B cell (primary cell): ENCODE results near the gene TIMM50. TPM values are rescaled to one million over a fixed set of nuclear protein-coding genes. Genes with fewer than 3 reads are reported as not detected.

Experiments
- ATAC-seq: fragments of 200-7000 bp; cut with Tn5 transposase; one replicate; pipeline ENCODE4 v1.10.0; 2021; ENCODE audit warnings: low read depth, mild to moderate bottlenecking, moderate number of reproducible peaks, moderate library complexity
- CTCF ChIA-PET: fragments of 350-600 bp; sonication (Branson Sonifier 250); formaldehyde crosslinking; loops from one replicate; lab custom pipeline; 2021; ENCODE audit warnings: antibody characterized with exemption, inconsistent platforms; lab: Charles Lee
- POLR2A ChIA-PET: fragments of 350-600 bp; sonication (Branson Sonifier 250); formaldehyde crosslinking; loops from one replicate; lab custom pipeline; 2021; ENCODE audit warnings: antibody characterized with exemption; lab: Charles Lee
- DNase-seq: peaks from one replicate; pipeline ENCODE4 v3.0.0; 2013
- H2AFZ ChIP-seq: 2 replicates; pipeline ENCODE4 v1.6.1; 2012; ENCODE audit warnings: mild to moderate bottlenecking, low read depth, low read length; ENCODE audit not compliant: insufficient read depth, poor library complexity, severe bottlenecking
- H3K27ac ChIP-seq, 2 donors: 1 replicate in 1 of 2; 2 replicates in 1 of 2; pipeline ENCODE4 v1.5.1; 2012 to 2013; ENCODE audit warnings: low read length in 2 of 2, mild to moderate bottlenecking in 2 of 2, moderate library complexity in 1 of 2
- H3K27me3 ChIP-seq, 4 experiments: fragments of 200-600 bp in 1 of 4; sonication (generic) in 1 of 4; replicated peaks in 1 of 4; 1 replicate in 2 of 4; 2 replicates in 2 of 4; pipeline versions ENCODE4 v1.6.1 to v1.7.0; 2013 to 2016; ENCODE audit warnings: low read length in 3 of 4, mild to moderate bottlenecking in 2 of 4, mixed read lengths in 1 of 4, moderate library complexity in 1 of 4; ENCODE audit not compliant: insufficient read depth in 4 of 4, control insufficient read depth in 3 of 4; ENCODE audit errors: control extremely low read depth in 1 of 4
- H3K36me3 ChIP-seq, 2 experiments: replicated peaks in 1 of 2; 1 replicate in 1 of 2; 2 replicates in 1 of 2; pipeline versions ENCODE4 v1.6.1 to v1.7.1; 2013; ENCODE audit warnings: low read length in 1 of 2; ENCODE audit not compliant: insufficient read depth in 2 of 2, control insufficient read depth in 1 of 2; ENCODE audit errors: control extremely low read depth in 1 of 2, extremely low read depth in 1 of 2
- H3K4me1 ChIP-seq, 2 donors: fragments of 200-600 bp in 1 of 2; sonication (generic) in 1 of 2; 1 replicate in 1 of 2; 2 replicates in 1 of 2; pipeline versions ENCODE4 v1.5.1 to v1.6.1; 2013 to 2017; ENCODE audit warnings: low read length in 2 of 2; ENCODE audit not compliant: control insufficient read depth in 2 of 2, insufficient read depth in 2 of 2
- H3K4me2 ChIP-seq: replicated peaks from 2 replicates; pipeline ENCODE3; 2012; ENCODE audit warnings: mild to moderate bottlenecking, low read depth, low read length; ENCODE audit not compliant: poor library complexity, severe bottlenecking
- H3K4me3 ChIP-seq, 5 experiments: fragments of 200-600 bp in 1 of 5; sonication (generic) in 1 of 5; 1 replicate in 3 of 5; 2 replicates in 2 of 5; pipeline versions ENCODE4 v1.5.1 to v1.7.0; 2011 to 2016; ENCODE audit warnings: low read length in 4 of 5, mild to moderate bottlenecking in 4 of 5, low read depth in 2 of 5, control low read depth in 1 of 5, moderate library complexity in 1 of 5; ENCODE audit not compliant: insufficient read depth in 1 of 5; ENCODE audit errors: control extremely low read depth in 1 of 5, extremely low read depth in 1 of 5
- H3K79me2 ChIP-seq: fragments of 200-600 bp; sonication (generic); one replicate; pipeline ENCODE4 v1.6.0; 2016; ENCODE audit warnings: low read length; ENCODE audit not compliant: control insufficient read depth, insufficient read depth
- H3K9ac ChIP-seq: fragments of 200-600 bp; sonication (generic); 2 replicates; pipeline ENCODE4 v1.6.1; 2017; ENCODE audit warnings: mild to moderate bottlenecking, low read length, moderate library complexity
- H3K9me3 ChIP-seq, 3 donors: one replicate each; pipeline versions ENCODE4 v1.6.1 to v1.7.1; 2013; ENCODE audit warnings: low read length in 2 of 3; ENCODE audit not compliant: control insufficient read depth in 2 of 3, insufficient read depth in 1 of 3; ENCODE audit errors: control extremely low read depth in 1 of 3
- H4K20me1 ChIP-seq: 2 replicates; pipeline ENCODE4 v1.6.0; 2012; ENCODE audit warnings: mild to moderate bottlenecking, low read length; ENCODE audit not compliant: insufficient read depth, control insufficient read depth, poor library complexity, severe bottlenecking
- H3K27ac Mint-ChIP-seq: one replicate; pipeline ENCODE4 v1.8.0; 2021; ENCODE audit warnings: mixed read lengths
- H3K27me3 Mint-ChIP-seq: one replicate; pipeline ENCODE4 v1.8.0; 2021; ENCODE audit warnings: mixed read lengths
- H3K4me1 Mint-ChIP-seq: one replicate; pipeline ENCODE4 v1.8.0; 2021; ENCODE audit warnings: mixed read lengths
- H3K4me3 Mint-ChIP-seq: one replicate; pipeline ENCODE4 v1.8.0; 2021; ENCODE audit warnings: mixed read lengths
- H3K9me3 Mint-ChIP-seq: one replicate; pipeline ENCODE4 v1.8.0; 2022; ENCODE audit warnings: mixed read lengths; ENCODE audit not compliant: insufficient read depth
- CTCF ChIP-seq: fragments of 200-600 bp; IDR thresholded peaks from one replicate; pipeline ENCODE4 v1.8.0; 2022; ENCODE audit warnings: antibody characterized with exemption, mild to moderate bottlenecking
- EZH2 ChIP-seq: IDR thresholded peaks from 2 replicates; pipeline ENCODE4 v1.6.1; 2012; ENCODE audit warnings: borderline replicate concordance, low read depth, mild to moderate bottlenecking, moderate library complexity, low read length; ENCODE audit not compliant: insufficient read depth, poor library complexity, severe bottlenecking
- WGBS: methylation state at CpG from one replicate; pipeline ENCODE4 v1.1.5; 2013; ENCODE audit warnings: missing lambda C conversion rate; ENCODE audit not compliant: insufficient coverage; 5-methylcytosine and 5-hydroxymethylcytosine counted together
- intact Hi-C: fragments of 100-400 bp; cut with micrococcal nuclease; formaldehyde crosslinking; loops from one replicate; pipeline ENCODE4 v1.10.0; 2022
- polyA plus RNA-seq: library from polyadenylated mRNA; depleted of rRNA; stranded (reverse); fragments of >200 nt; gene quantifications from 2 replicates; pipeline ENCODE4 v1.2.3, GENCODE V29; 2012
- total RNA-seq, 2 donors: library from RNA; stranded (reverse); fragments of 120-200 nt in 1 of 2; gene quantifications; 1 replicate in 1 of 2; 2 replicates in 1 of 2; pipeline versions ENCODE4 v1.2.3 to v1.2.4, GENCODE V29; 2013 to 2022

The TIMM50 gene
- total and polyA plus RNA-seq, 2 donors (not counting 1 experiment from before 2014, with no cell fraction given): 25.7 to 55.3 TPM

GRCh38 chr19:39432677-39433025 is 48.0 kb upstream of the TIMM50 start:
- no peak overlapping the region for H3K4me3 ChIP-seq
- no peak overlapping the region for H2AFZ ChIP-seq
- ChIA-PET POLR2A (interaction anchor here (0.7 kb wide), 1 partner anchor 23 kb away, joined by 3 read pairs; no protein-coding TSS in a partner anchor), CTCF (interaction anchor here (0.7 to 1.2 kb wide), 2 partner anchors 35 to 408 kb away, joined by 3 read pairs; no protein-coding TSS in a partner anchor)
- H3K4me2 ChIP-seq: no peak overlapping the region
- H3K9me3 Mint-ChIP-seq: no peaks in the 10 kb centered on the region
- H3K27me3 Mint-ChIP-seq: no peaks in the 10 kb centered on the region
- ATAC-seq (no peak), DNase-seq (no peak)
- H3K9ac ChIP-seq: no peak overlapping the region
- H3K36me3 ChIP-seq: peaks cover 7 to 37% of the 10 kb centered on the region in 2 experiments
- H3K27ac ChIP-seq: no peak overlapping the region
- peak overlapping the region; percentile 16 for H3K4me3 Mint-ChIP-seq
- intact Hi-C loops: no loop called here
- TF ChIP-seq CTCF (no peak), EZH2 (no peak)
- H3K4me1 Mint-ChIP-seq: peaks cover 44% of the 10 kb centered on the region
- peaks cover 34% of the 10 kb centered on the region for H4K20me1 ChIP-seq
- peaks cover 44% of the 10 kb centered on the region for H3K79me2 ChIP-seq
- H3K27me3 ChIP-seq: no peaks in the 10 kb centered on the region
- WGBS: 100% methylated on average over 5 of the region's 8 CpGs
- peaks cover 23 to 33% of the 10 kb centered on the region in 2 donors for H3K4me1 ChIP-seq
- H3K27ac Mint-ChIP-seq: peak overlapping the region; percentile 59
- no peaks in the 10 kb centered on the region for H3K9me3 ChIP-seq

GRCh38 chr19:39433480-39434079 is 47.1 kb upstream of the TIMM50 start:
- ChIA-PET POLR2A (interaction anchor here (0.9 kb wide), 1 partner anchor 32 kb away, joined by 3 read pairs; no protein-coding TSS in a partner anchor), CTCF (no interaction called here)
- no peak for ATAC-seq
- peak overlapping the region; percentile 53 for H3K27ac Mint-ChIP-seq
- peak overlapping the region; percentile 96 for H3K9ac ChIP-seq
- H3K4me3 Mint-ChIP-seq: peak overlapping the region; percentile 100
- H3K27me3 Mint-ChIP-seq: no peaks in the 10 kb centered on the region
- no peaks in the 10 kb centered on the region for H3K27me3 ChIP-seq
- DNase-seq: peak; percentile 17
- no peaks in the 10 kb centered on the region for H3K9me3 ChIP-seq
- WGBS: 96% methylated on average over 3 of the region's 8 CpGs
- peaks cover 34% of the 10 kb centered on the region for H4K20me1 ChIP-seq
- peak overlapping the region in 1 of 2 donors; percentile 93 for H3K27ac ChIP-seq
- H3K36me3 ChIP-seq: peaks cover 7 to 37% of the 10 kb centered on the region in 2 experiments
- H3K9me3 Mint-ChIP-seq: no peaks in the 10 kb centered on the region
- H2AFZ ChIP-seq: no peak overlapping the region
- peak overlapping the region; percentile 92 for H3K4me2 ChIP-seq
- no peak for TF ChIP-seq EZH2
- no peak for TF ChIP-seq CTCF
- H3K4me1 Mint-ChIP-seq: peaks cover 44% of the 10 kb centered on the region
- intact Hi-C loops: no loop called here
- peaks cover 23 to 33% of the 10 kb centered on the region in 2 donors for H3K4me1 ChIP-seq
- peaks cover 49% of the 10 kb centered on the region for H3K79me2 ChIP-seq
- no peak overlapping the region for H3K4me3 ChIP-seq
